AG04450 (cell line): ENCODE data around the gene IL12RB2. TPM values are rescaled to one million over a fixed set of nuclear protein-coding genes. Genes with fewer than 3 reads are reported as not detected.

Source experiments
- CTCF ChIA-PET: fragments of 300-600, 350-600 bp; formaldehyde crosslinking; extraction: SDS; loops from one replicate; lab custom pipeline; 2022; ENCODE audit warnings: antibody characterized with exemption, inconsistent platforms; lab: Charles Lee
- POLR2A ChIA-PET: fragments of 350-600 bp; formaldehyde crosslinking; extraction: SDS; loops from one replicate; lab custom pipeline; 2021; ENCODE audit warnings: antibody characterized with exemption, inconsistent platforms; lab: Yijun Ruan, JAX
- DNase-seq: peaks from one replicate; pipeline ENCODE4 v3.0.0-alpha.2; 2011; ENCODE audit warnings: low read depth, low spot score
- H3K27ac ChIP-seq: one replicate; pipeline ENCODE4 v1.5.1; 2012; ENCODE audit warnings: low read depth, low read length, control low read depth
- H3K27me3 ChIP-seq: one replicate; pipeline ENCODE4 v1.6.0; 2012; ENCODE audit warnings: low read length; ENCODE audit not compliant: control insufficient read depth, insufficient read depth
- H3K4me3 ChIP-seq: 2 replicates; pipeline ENCODE4 v1.5.1; 2011; ENCODE audit warnings: mild to moderate bottlenecking, low read depth, low read length, control low read depth
- H3K9me3 ChIP-seq: 2 replicates; pipeline ENCODE4 v1.5.1; 2012; ENCODE audit warnings: low read length; ENCODE audit not compliant: control insufficient read depth, insufficient read depth
- CTCF ChIP-seq: IDR thresholded peaks from 2 replicates; pipeline ENCODE4 v1.5.1; 2011; ENCODE audit warnings: low read depth, low read length, control low read depth, inconsistent platforms
- polyA plus RNA-seq: library from polyadenylated mRNA; depleted of rRNA; stranded (reverse); fragments of >200 nt; gene quantifications from 2 replicates; pipeline ENCODE4 v1.2.3, GENCODE V29; 2011

IL12RB2 gene
- polyA plus RNA-seq, 1 experiment = not detected

GRCh38 chr1:67269061-67269460 lies 38.6 kb upstream of the IL12RB2 start:
- no peaks in the 10 kb centered on the region for H3K9me3 ChIP-seq
- no peak overlapping the region for H3K4me3 ChIP-seq
- H3K27me3 ChIP-seq = peaks cover 2% of the 10 kb centered on the region
- TF ChIP-seq CTCF = no peak
- ChIA-PET CTCF (no interaction called here), POLR2A (no interaction called here)
- no peak for DNase-seq
- H3K27ac ChIP-seq = no peak overlapping the region

GRCh38 chr1:67270541-67270940 lies 37.1 kb upstream of the IL12RB2 start:
- POLR2A ChIA-PET = no interaction called here
- no peak overlapping the region for H3K4me3 ChIP-seq
- no peak overlapping the region for H3K27ac ChIP-seq
- CTCF ChIA-PET = no interaction called here
- no peaks in the 10 kb centered on the region for H3K9me3 ChIP-seq
- no peak for TF ChIP-seq CTCF
- H3K27me3 ChIP-seq = no peaks in the 10 kb centered on the region
- no peak for DNase-seq

GRCh38 chr1:67273591-67273990 lies 34.1 kb upstream of the IL12RB2 start:
- CTCF ChIA-PET = no interaction called here
- DNase-seq = no peak
- POLR2A ChIA-PET = no interaction called here
- Histone ChIP-seq H3K27me3 (no peaks in the 10 kb centered on the region), H3K9me3 (no peaks in the 10 kb centered on the region), H3K4me3 (no peak overlapping the region), H3K27ac (no peak overlapping the region)
- TF ChIP-seq CTCF = no peak

- CTCF ChIA-PET = interaction anchor here (1.0 kb wide), 1 partner anchor 225 kb away, joined by 4 read pairs; no protein-coding TSS in a partner anchor
- POLR2A ChIA-PET = no interaction called here
- TF ChIP-seq CTCF = no peak
- Histone ChIP-seq H3K9me3 (no peaks in the 10 kb centered on the region), H3K27ac (no peak overlapping the region), H3K27me3 (no peaks in the 10 kb centered on the region), H3K4me3 (no peak overlapping the region)
- no peak for DNase-seq
Observed at GRCh38 chr1:67274623-67275325, 32.9 kb upstream of the IL12RB2 start.

GRCh38 chr1:67280696-67281095 lies 27.0 kb upstream of the IL12RB2 start:
- Histone ChIP-seq H3K27ac (no peak overlapping the region), H3K27me3 (no peaks in the 10 kb centered on the region), H3K9me3 (no peaks in the 10 kb centered on the region), H3K4me3 (no peak overlapping the region)
- ChIA-PET POLR2A (no interaction called here), CTCF (no interaction called here)
- no peak for TF ChIP-seq CTCF
- DNase-seq = no peak
